HL-60 (cell line): ENCODE measurements around the gene ACAD8.

Source experiments
- DNase-seq, 2 experiments: peaks; one replicate each; pipeline ENCODE4 v3.0.0-alpha.2; 2010 to 2020; ENCODE audit warnings: low read depth in 1 of 2, low spot score in 1 of 2
- H3K27ac ChIP-seq: fragments of 250-450 bp; sonication (Bioruptor Pico); replicated peaks from 2 replicates; pipeline ENCODE4 v1.5.1; 2020; ENCODE audit warnings: mild to moderate bottlenecking, moderate library complexity
- H3K27me3 ChIP-seq: fragments of 250-450 bp; sonication (Bioruptor Pico); 2 replicates; pipeline ENCODE4 v1.5.1; 2021; ENCODE audit warnings: mild to moderate bottlenecking, moderate library complexity; ENCODE audit not compliant: insufficient read depth, poor library complexity, severe bottlenecking
- H3K4me3 ChIP-seq: replicated peaks from 2 replicates; pipeline ENCODE4 v1.5.1; 2011; ENCODE audit warnings: mild to moderate bottlenecking, control low read depth, low read length; ENCODE audit not compliant: insufficient read depth
- GABPA ChIP-seq: IDR thresholded peaks from 2 replicates; pipeline ENCODE4 v1.6.1; 2012; ENCODE audit warnings: low read depth
- POLR2AphosphoS5 ChIP-seq: IDR thresholded peaks from 2 replicates; pipeline ENCODE4 v1.6.1; 2012; ENCODE audit warnings: low read depth
- SPI1 ChIP-seq: IDR thresholded peaks from 2 replicates; pipeline ENCODE4 v1.6.1; 2012; ENCODE audit warnings: low read depth, mild to moderate bottlenecking, borderline replicate concordance
- TF ChIP-seq, protein P1 (sequence below): IDR thresholded peaks from 2 replicates; pipeline ENCODE4 v1.6.1; 2012; ENCODE audit warnings: low read depth; ENCODE audit not compliant: insufficient replicate concordance
- TF ChIP-seq, protein P2 (sequence below): IDR thresholded peaks from one replicate; pipeline ENCODE4 v1.5.1; 2011; ENCODE audit warnings: low read length, control low read depth, inconsistent platforms; ENCODE audit not compliant: insufficient read depth

Gene ACAD8

DNA sequence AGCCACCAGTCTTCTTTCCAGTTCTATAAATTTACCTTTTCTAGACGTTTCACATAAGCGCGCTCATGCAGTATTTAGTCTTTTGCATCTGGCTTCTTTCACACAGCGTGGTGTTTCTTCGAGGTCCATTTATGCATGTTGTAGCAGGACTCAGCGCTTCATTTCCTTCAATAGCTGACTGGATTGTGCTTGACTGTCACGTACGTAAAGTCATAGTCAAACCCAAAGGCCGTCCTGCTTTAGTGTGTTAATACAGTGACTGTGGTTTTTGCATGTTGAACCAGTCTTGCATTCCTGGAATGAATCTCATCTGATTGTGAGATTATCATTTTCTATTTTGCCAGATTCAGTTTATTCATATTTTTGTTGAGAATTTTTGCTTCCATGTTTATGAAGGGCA is 41.3 kb downstream of the ACAD8 start:
- Histone ChIP-seq H3K27ac (no peak overlapping the region), H3K27me3 (no peaks in the 10 kb centered on the region), H3K4me3 (no peak overlapping the region)
- no peak for TF ChIP-seq POLR2AphosphoS5
- TF ChIP-seq, protein P1, sequence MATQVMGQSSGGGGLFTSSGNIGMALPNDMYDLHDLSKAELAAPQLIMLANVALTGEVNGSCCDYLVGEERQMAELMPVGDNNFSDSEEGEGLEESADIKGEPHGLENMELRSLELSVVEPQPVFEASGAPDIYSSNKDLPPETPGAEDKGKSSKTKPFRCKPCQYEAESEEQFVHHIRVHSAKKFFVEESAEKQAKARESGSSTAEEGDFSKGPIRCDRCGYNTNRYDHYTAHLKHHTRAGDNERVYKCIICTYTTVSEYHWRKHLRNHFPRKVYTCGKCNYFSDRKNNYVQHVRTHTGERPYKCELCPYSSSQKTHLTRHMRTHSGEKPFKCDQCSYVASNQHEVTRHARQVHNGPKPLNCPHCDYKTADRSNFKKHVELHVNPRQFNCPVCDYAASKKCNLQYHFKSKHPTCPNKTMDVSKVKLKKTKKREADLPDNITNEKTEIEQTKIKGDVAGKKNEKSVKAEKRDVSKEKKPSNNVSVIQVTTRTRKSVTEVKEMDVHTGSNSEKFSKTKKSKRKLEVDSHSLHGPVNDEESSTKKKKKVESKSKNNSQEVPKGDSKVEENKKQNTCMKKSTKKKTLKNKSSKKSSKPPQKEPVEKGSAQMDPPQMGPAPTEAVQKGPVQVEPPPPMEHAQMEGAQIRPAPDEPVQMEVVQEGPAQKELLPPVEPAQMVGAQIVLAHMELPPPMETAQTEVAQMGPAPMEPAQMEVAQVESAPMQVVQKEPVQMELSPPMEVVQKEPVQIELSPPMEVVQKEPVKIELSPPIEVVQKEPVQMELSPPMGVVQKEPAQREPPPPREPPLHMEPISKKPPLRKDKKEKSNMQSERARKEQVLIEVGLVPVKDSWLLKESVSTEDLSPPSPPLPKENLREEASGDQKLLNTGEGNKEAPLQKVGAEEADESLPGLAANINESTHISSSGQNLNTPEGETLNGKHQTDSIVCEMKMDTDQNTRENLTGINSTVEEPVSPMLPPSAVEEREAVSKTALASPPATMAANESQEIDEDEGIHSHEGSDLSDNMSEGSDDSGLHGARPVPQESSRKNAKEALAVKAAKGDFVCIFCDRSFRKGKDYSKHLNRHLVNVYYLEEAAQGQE: no peak
- TF ChIP-seq SPI1: no peak
- TF ChIP-seq GABPA: no peak
- TF ChIP-seq, protein P2, sequence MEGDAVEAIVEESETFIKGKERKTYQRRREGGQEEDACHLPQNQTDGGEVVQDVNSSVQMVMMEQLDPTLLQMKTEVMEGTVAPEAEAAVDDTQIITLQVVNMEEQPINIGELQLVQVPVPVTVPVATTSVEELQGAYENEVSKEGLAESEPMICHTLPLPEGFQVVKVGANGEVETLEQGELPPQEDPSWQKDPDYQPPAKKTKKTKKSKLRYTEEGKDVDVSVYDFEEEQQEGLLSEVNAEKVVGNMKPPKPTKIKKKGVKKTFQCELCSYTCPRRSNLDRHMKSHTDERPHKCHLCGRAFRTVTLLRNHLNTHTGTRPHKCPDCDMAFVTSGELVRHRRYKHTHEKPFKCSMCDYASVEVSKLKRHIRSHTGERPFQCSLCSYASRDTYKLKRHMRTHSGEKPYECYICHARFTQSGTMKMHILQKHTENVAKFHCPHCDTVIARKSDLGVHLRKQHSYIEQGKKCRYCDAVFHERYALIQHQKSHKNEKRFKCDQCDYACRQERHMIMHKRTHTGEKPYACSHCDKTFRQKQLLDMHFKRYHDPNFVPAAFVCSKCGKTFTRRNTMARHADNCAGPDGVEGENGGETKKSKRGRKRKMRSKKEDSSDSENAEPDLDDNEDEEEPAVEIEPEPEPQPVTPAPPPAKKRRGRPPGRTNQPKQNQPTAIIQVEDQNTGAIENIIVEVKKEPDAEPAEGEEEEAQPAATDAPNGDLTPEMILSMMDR: no peak
- DNase-seq: no peak

DNA sequence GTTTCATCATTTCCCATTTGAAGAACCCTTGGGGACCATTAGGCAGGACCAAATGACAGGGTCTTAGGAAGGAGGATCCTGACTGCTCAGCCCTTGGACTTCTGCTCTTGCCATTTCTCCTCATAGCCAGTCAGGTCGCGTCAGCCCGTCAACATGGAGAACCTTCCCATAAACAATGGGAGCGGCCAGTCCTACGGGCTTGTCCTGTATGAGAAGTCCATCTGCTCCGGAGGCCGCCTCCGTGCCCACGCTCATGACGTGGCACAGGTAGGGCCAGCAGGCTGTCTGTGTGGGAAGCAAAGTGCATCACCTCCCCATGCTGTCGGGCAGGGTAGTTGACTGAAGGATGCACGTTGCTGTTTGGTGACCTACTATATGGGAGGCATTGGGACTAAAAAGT is 58.9 kb downstream of the ACAD8 start:
- DNase-seq: no peak
- Histone ChIP-seq H3K4me3 (no peak overlapping the region), H3K27ac (no peak overlapping the region), H3K27me3 (no peaks in the 10 kb centered on the region)
- TF ChIP-seq SPI1 (no peak), POLR2AphosphoS5 (no peak), GABPA (no peak)
- TF ChIP-seq, protein P1: no peak
- TF ChIP-seq, protein P2: no peak

DNA sequence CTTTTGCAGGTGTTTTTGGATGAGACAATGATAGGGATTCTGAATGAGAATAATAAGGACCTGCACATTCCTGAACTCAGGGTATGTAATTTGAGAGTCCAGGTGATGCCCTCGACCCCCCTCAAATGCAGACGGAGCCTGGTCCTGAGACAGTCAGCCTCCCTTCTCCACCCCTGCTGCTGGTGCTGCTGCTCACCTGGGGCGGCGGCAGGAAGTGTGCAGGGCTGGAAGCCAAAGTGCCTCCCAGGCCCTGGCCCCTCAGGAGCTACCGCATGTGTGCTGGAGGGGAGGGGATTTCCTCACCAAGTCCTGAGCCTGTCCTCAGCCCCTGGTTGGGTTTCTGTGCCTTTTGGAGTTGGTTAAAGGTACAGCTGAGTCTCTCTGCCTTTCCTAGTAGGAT is 59.4 kb downstream of the ACAD8 start:
- DNase-seq: no peak
- TF ChIP-seq POLR2AphosphoS5 (no peak), SPI1 (no peak), GABPA (no peak)
- TF ChIP-seq, protein P1: no peak
- TF ChIP-seq, protein P2: no peak
- no peaks in the 10 kb centered on the region for H3K27me3 ChIP-seq
- H3K27ac ChIP-seq: no peak overlapping the region
- H3K4me3 ChIP-seq: no peak overlapping the region
